K562 (cell line): ENCODE data around the gene LONP1. TPM values are rescaled to one million over a fixed set of nuclear protein-coding genes. Genes with fewer than 3 reads are reported as not detected.

Experiments
- ATAC-seq: fragments of 200-7000 bp; cut with Tn5 transposase; 3 replicates; pipeline ENCODE4 v1.9.1; 2020; ENCODE audit warnings: moderate library complexity
- BruUV-seq: library from RNA; stranded (reverse); fragments of 400-500 nt; replicated peaks from 2 replicates; lab custom pipeline; 2021; lab: Mats Ljungman, UMichigan
- CTCF ChIA-PET: fragments of 300-600 bp; formaldehyde crosslinking; extraction: SDS; loops from one replicate; lab custom pipeline; 2021; ENCODE audit warnings: low intra/inter-chr PET ratio; lab: Yijun Ruan, JAX
- POLR2A ChIA-PET: fragments of 300-600, 350-650 bp; sonication (Branson Sonifier 250); formaldehyde crosslinking; extraction: SDS; loops from one replicate; lab custom pipeline; 2021; ENCODE audit warnings: antibody characterized with exemption, inconsistent platforms; lab: Yijun Ruan, JAX
- DNase-seq, 4 experiments: peaks; one replicate each; pipeline versions ENCODE4 v3.0.0 to v3.0.0-alpha.2; 2011 to 2018; ENCODE audit warnings: low spot score in 3 of 4, mixed read lengths in 3 of 4; ENCODE audit errors: extremely low read depth in 1 of 4
- FAIRE-seq: peaks from 2 replicates; lab custom pipeline; 2011; peaks lifted over from hg19 to GRCh38; lab: Jason Lieb, UNC
- H2AFZ ChIP-seq: 2 replicates; pipeline ENCODE4 v1.6.0; 2011; ENCODE audit warnings: low read depth, low read length, control low read depth, inconsistent platforms
- H3K27ac ChIP-seq: fragments of 200-600 bp; 3 replicates; pipeline ENCODE4 v1.8.0; 2011; ENCODE audit warnings: low read depth, mild to moderate bottlenecking, control low read depth, inconsistent platforms, low read length, moderate library complexity, mixed read lengths; ENCODE audit errors: extremely low read depth
- H3K27me3 ChIP-seq, 2 experiments: fragments of 300-600 bp in 1 of 2; 2 replicates in 1 of 2; 3 replicates in 1 of 2; pipeline versions ENCODE4 v1.6.0 to v1.8.0; 2011; ENCODE audit warnings: inconsistent platforms in 2 of 2, low read length in 2 of 2, mild to moderate bottlenecking in 1 of 2, mixed read lengths in 1 of 2, moderate library complexity in 1 of 2; ENCODE audit not compliant: control insufficient read depth in 2 of 2, insufficient read depth in 2 of 2
- H3K36me3 ChIP-seq: fragments of 300-600 bp; 3 replicates; pipeline ENCODE4 v1.8.0; 2011; ENCODE audit warnings: mild to moderate bottlenecking, low read length, inconsistent platforms; ENCODE audit not compliant: control insufficient read depth, insufficient read depth
- H3K4me1 ChIP-seq, 2 experiments: fragments of 200-600 bp in 1 of 2; replicated peaks in 1 of 2; 2 replicates in 1 of 2; 3 replicates in 1 of 2; pipeline versions ENCODE4 v1.5.1 to v1.8.0; 2011; ENCODE audit warnings: inconsistent platforms in 2 of 2, low read length in 2 of 2, mild to moderate bottlenecking in 1 of 2, mixed read lengths in 1 of 2, moderate library complexity in 1 of 2; ENCODE audit not compliant: control insufficient read depth in 2 of 2, insufficient read depth in 2 of 2
- H3K4me2 ChIP-seq: 2 replicates; pipeline ENCODE4 v1.6.1; 2011; ENCODE audit warnings: low read length, control low read depth, inconsistent platforms, mixed read lengths; ENCODE audit not compliant: insufficient read depth
- H3K4me3 ChIP-seq: fragments of 200-600 bp; sonication (generic), shearing (Covaris generic); 2 replicates; pipeline ENCODE4 v1.5.1; 2016; ENCODE audit warnings: control low read depth, inconsistent platforms
- H3K79me2 ChIP-seq: fragments of 200-600 bp; 3 replicates; pipeline ENCODE4 v1.8.0; 2011; ENCODE audit warnings: low read length, inconsistent platforms; ENCODE audit not compliant: control insufficient read depth, insufficient read depth
- H3K9ac ChIP-seq, 2 experiments: 2 replicates each; pipeline versions ENCODE4 v1.6.0 to v1.6.1; 2011; ENCODE audit warnings: low read depth in 2 of 2, low read length in 2 of 2, control low read depth in 1 of 2, inconsistent platforms in 1 of 2, mild to moderate bottlenecking in 1 of 2, mixed read lengths in 1 of 2; ENCODE audit not compliant: insufficient read depth in 1 of 2
- H3K9me1 ChIP-seq: one replicate; pipeline ENCODE4 v1.6.0; 2011; ENCODE audit warnings: inconsistent platforms, mild to moderate bottlenecking, low read length, moderate library complexity; ENCODE audit not compliant: control insufficient read depth, insufficient read depth
- H3K9me3 ChIP-seq: replicated peaks from 2 replicates; pipeline ENCODE4 v1.5.1; 2011; ENCODE audit warnings: low read depth, low read length, inconsistent platforms; ENCODE audit not compliant: control insufficient read depth, insufficient read depth
- H4K20me1 ChIP-seq: replicated peaks from 2 replicates; pipeline ENCODE4 v1.6.1; 2011; ENCODE audit warnings: low read length, inconsistent platforms, mixed read lengths; ENCODE audit not compliant: control insufficient read depth, insufficient read depth
- HDAC3 ChIP-seq: fragments of 450-650 bp; IDR thresholded peaks from 2 replicates; pipeline ENCODE4 v1.6.1; 2018; ENCODE audit warnings: borderline replicate concordance, mild to moderate bottlenecking, moderate library complexity; ENCODE audit not compliant: partially characterized antibody
- MAZ ChIP-seq, 2 experiments: fragments of 450-650 bp in 1 of 2; sonication (generic) in 1 of 2; formaldehyde crosslinking; IDR thresholded peaks in 1 of 2; conservative IDR thresholded peaks in 1 of 2; 2 replicates each; pipeline versions ENCODE4 v1.4.0 to v1.5.0; 2020; ENCODE audit warnings: mild to moderate bottlenecking in 1 of 2, missing genetic modification reagents in 1 of 2
- PCBP1 ChIP-seq: fragments of 200-400 bp; formaldehyde crosslinking; IDR thresholded peaks from 2 replicates; pipeline ENCODE4 v1.6.1; 2018; ENCODE audit warnings: mild to moderate bottlenecking, low read depth, low read length; ENCODE audit not compliant: poor library complexity, severe bottlenecking
- RHOXF2B ChIP-seq: fragments of 250-450 bp; sonication (Bioruptor Pico); conservative IDR thresholded peaks from 2 replicates; pipeline ENCODE4 v1.5.1; 2021
- ZFP36 ChIP-seq: fragments of 150-350 bp; IDR thresholded peaks from 2 replicates; pipeline ENCODE4 v1.6.1; 2018; ENCODE audit warnings: low read length, low read depth; ENCODE audit not compliant: partially characterized antibody
- WGBS: fragments of 100-300 bp; shearing (Covaris generic); methylation state at CpG from one replicate; pipeline ENCODE4 v1.1.6; 2016; ENCODE audit warnings: low coverage, mixed read lengths; ENCODE audit not compliant: insufficient coverage; ENCODE audit errors: missing lambda C conversion rate; 5-methylcytosine and 5-hydroxymethylcytosine counted together
- in situ Hi-C: fragments of 300-500 bp; cut with MboI; formaldehyde crosslinking; loops from 4 replicates; pipeline ENCODE4 v1.15.0; 2018; ENCODE audit warnings: inconsistent platforms, mixed read lengths
- intact Hi-C: fragments of 100-400 bp; cut with micrococcal nuclease; formaldehyde crosslinking; loops from 2 replicates; pipeline ENCODE4 v1.14.2; 2022
- polyA plus RNA-seq, 8 experiments: library from polyadenylated mRNA; depleted of rRNA in 4 of 8; stranded (reverse) in 5 of 8; unstranded in 3 of 8; fragments of >200 nt; fragmentation: Nextera tagmentation in 2 of 8; fragmentation: Illumina TruSeq in 1 of 8; extraction: Ambion mirVana in 2 of 8; extraction: Trizol in 1 of 8; gene quantifications; 2 replicates each; pipeline versions ENCODE4 v1.2.1 to v1.2.3, GENCODE V29; 2011 to 2014; ENCODE audit warnings: inconsistent platforms in 1 of 8, missing spikeins in 1 of 8
- total RNA-seq, 7 experiments: library from RNA; depleted of rRNA in 6 of 7; stranded (reverse); fragments of >200 nt in 6 of 7; fragmentation: Illumina TruSeq in 2 of 7; extraction: Trizol in 2 of 7; gene quantifications; 2 replicates each; pipeline versions ENCODE4 v1.2.1 to v1.2.3, GENCODE V29; 2011 to 2021; ENCODE audit warnings: low replicate concordance in 1 of 7

LONP1 gene
- total and polyA plus RNA-seq, 9 of the 15 experiments (the other 6 are each of a cell fraction or from before 2014, with no cell fraction given): 1.1 to 238 (median 84.5) TPM

- peak; percentile 59 for TF ChIP-seq ZFP36
- TF ChIP-seq PCBP1: no peak
- TF ChIP-seq HDAC3: no peak
- TF ChIP-seq, all 486 proteins: peak for 3
Measured at GRCh38 chr19:5646703-5647102, 73.2 kb downstream of the LONP1 start (continued).

DNA sequence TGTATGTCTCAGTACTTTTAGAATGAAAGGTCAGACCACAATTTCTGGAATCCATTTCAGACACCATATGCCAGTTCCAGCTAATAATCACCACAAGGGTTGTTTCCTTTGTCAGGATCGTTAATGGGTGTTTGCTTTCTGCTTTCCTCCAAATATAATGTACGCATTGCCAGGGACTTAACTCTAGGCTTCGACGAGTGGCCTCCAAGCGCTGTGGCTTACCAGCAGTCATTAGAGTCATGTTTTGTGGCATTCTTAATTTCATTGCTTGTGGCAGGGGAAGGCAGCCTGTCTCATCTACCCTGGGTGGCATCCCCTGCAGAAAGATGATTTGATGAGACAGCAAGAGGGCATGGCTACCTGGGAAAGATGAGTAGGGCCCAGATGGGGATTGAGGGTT is 74.5 kb downstream of the LONP1 start:
- Histone ChIP-seq H2AFZ (no peak overlapping the region), H3K27ac (no peak overlapping the region), H3K36me3 (peaks cover 89% of the 10 kb centered on the region), H3K4me3 (no peak overlapping the region), H3K4me2 (no peak overlapping the region), H4K20me1 (peaks cover 29% of the 10 kb centered on the region), H3K9me3 (no peaks in the 10 kb centered on the region), H3K79me2 (peaks cover 66% of the 10 kb centered on the region), H3K9ac (no peak overlapping the region), H3K4me1 (no peaks in the 10 kb centered on the region), H3K27me3 (no peaks in the 10 kb centered on the region), H3K9me1 (peaks cover 8% of the 10 kb centered on the region)
- FAIRE-seq (no peak), ATAC-seq (no peak), DNase-seq (no peak)
- ChIA-PET POLR2A (interaction anchor here (0.9 kb wide), 3 partner anchors 10 to 12 kb away, joined by 3 to 4 read pairs (median 3); no protein-coding TSS in a partner anchor), CTCF (no interaction called here)
- in situ Hi-C loops (no loop called here), intact Hi-C loops (no loop called here)
- no peak for TF ChIP-seq MAZ (CRISPR knock-in tag; conservative IDR thresholded peaks at IDR 0.05 in 1 of 2, IDR thresholded peaks at IDR 0.05 in 1 of 2)
- no peak for TF ChIP-seq RHOXF2B (CRISPR knock-in tag)
- no TSS peak for BruUV-seq
- WGBS: 91% methylated on average over 5 of the region's 5 CpGs
